ENCODE results near the gene ANKIB1.
"Not testable (repeated sequence)": the region's sequence is repeated elsewhere in the genome, so short reads cannot be mapped to it uniquely, and the experiment has no call there.

The ANKIB1 gene

DNA sequence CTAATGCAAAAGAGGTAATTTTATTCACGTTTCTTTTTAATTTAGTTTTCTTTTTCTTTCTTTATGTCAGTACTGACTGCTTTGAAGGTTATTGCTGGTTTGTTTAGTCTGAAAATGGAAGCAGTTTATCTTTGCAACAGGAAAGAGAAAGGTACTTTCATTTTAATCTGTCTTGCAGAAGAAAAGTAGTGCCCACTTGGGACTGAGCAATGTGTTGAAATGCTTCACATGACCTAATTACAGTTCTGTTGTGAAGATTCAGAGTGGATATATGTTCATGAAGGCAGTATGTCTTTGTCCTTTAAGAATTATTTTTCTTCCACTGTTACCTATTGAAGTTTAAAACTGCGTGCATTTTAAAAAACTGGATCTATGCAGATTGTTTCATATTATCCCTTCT lies 80.1 kb downstream of the ANKIB1 start:
- DNase-seq (ENCODE audit: insufficient read length, low spot score) (no peak), FAIRE-seq (no peak)

DNA sequence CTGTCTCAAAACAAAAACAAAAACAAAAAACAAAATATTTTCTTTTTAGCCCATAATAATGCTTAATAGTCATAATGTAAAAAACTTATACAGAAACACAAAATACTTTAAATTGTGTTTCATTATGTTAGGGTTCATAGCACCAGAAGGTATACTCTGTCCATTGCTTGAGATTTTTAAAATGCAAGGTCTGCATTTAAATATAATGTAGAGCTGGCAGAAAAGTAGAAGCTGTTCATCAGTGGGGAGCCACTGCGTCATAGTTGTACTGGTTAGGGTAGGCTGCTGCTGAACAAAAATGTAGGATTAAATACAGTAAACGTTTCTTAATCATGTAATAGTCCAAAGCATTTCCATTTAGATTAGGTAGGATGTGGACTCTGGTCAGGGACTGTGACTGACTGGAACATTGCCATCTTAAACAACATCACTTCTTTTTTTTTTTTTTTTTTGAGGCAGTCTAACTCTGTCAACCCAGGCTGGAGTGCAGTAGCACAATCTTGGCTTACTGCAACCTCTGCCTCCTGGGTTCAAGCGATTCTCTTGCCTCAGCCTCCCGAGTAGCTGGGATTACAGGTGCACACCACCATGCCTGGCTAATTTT lies 85.2 kb downstream of the ANKIB1 start:
- DNase-seq (ENCODE audit: insufficient read length, low spot score): no peak
- FAIRE-seq: no peak

DNA sequence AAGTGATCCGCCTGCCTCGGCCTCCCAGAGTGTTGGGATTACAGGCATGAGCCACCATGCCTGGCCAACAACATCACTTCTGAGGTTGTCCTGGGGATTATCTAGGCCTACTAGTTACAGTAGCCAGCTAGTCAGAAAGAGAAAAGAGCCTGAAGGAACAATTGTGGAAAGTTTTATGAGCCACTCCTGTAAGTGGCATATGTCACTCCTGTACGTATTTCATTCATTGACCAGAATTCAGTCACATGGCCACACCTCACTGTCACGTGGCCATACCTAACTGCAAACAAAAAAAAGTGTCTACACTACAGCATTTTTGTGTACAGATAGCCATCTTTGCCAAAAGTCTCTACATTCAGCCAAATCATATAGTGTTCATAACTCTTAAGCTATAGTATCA lies 85.7 kb downstream of the ANKIB1 start:
- FAIRE-seq: no peak
- DNase-seq (ENCODE audit: insufficient read length, low spot score): no peak

DNA sequence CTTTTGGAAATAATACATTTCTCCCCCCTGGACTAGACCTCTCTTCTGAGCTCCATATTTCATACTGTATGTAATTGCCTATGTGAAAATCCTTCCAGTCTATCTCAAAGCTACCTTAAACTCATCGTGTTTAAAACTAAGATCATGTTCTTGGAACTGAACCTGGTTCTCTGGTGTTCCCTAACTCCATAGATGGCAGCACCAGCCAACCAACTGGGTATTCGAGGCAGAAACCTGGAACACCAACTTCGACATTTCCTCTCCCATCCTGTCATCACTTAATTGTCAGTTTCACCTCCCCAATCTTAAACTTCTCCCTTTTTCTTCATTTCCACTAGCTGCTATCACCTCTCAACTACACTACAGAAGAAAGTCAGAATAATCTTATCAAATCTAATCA lies 87.0 kb downstream of the ANKIB1 start:
- no peak for FAIRE-seq
- no peak for DNase-seq (ENCODE audit: insufficient read length, low spot score)

DNA sequence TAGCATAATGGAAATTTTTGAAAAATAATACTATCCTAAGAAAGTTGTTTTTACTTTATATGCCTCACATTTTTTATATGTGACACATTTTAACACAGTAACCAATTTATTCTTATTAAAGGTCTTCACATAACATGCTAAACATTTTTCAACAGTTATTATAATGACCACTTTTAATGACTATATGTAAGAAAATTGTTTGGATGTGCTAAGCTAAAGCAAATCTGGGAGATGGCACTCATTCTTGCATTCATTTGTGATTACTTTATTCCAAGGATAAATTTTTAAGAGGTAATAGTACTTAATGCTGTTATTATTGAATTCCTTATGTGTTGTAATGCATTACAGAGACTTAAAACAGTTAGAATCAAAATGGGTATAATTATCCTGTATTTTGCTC lies 88.1 kb downstream of the ANKIB1 start:
- DNase-seq (ENCODE audit: insufficient read length, low spot score): no peak
- no peak for FAIRE-seq

DNA sequence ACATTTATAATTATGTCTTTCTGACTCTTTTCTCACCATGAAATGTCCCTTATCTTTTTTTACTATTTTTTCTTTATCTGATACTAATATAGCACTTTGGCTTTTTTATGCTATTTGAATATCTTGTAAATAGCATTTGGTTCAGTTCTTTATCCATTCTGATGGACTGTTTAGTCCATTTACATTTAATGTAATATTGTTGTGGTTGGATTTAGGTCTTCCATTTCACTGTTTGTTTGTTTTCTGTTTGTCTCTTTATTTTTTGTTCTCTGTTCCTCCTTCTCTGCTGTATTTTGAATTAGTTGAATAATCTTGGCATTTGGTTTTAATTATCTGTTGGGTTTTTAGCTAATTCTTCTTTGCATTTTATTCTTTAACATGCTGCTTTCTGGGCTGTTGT lies 89.8 kb downstream of the ANKIB1 start:
- DNase-seq (ENCODE audit: insufficient read length, low spot score) (no peak), FAIRE-seq (no peak)

DNA sequence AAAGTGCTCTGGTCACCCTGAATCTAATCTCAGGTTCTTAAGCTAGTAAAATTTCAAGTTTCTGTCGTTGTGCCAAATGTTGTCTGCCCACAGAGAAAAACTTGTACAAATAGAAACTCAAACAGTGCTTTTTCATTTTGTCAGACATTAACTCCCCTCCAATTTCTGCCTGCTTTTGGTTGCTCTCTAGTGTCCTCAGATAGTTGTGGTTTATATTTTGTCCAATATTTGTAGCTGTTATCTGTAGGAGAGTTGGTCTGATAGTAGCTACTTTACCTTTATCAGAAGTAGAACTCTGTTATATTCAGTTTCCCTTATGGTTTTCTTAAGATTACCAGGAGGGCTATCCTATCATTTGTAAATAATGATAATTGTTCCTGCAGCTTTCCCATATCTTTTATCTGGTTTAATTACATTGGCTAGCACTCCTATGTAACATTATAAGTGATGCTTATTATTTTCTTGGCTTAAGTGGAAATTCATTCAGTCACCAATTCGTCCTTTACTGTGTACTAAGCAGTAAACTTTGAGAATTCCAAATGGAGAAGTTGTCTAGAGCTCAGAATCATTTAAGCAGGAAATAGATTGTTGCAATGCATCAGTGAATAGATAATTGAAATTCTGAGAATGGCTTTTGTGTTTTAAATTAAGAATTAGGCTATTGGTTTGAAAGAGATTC lies 91.0 kb downstream of the ANKIB1 start:
- FAIRE-seq (no peak), DNase-seq (ENCODE audit: insufficient read length, low spot score) (no peak)

DNA sequence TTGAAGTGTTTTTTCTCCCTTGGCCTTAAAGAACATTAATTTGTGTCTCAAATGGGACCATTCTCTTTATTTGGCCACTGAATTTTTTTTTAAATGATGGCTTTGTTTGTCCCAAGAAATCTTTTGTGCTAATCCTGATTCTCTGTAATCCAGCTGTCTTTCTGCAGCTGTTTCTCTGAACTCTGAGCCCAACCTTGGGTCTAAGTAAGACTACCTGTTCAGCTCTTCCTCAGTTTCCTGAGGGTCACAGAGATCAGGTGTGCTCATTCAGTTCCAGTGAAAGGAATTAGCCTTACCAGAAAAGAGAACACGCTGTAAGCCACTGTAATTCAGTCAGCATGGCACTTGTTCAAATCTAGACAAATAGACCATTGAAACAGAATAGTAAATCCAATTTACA lies 94.2 kb downstream of the ANKIB1 start:
- DNase-seq (ENCODE audit: insufficient read length, low spot score): no peak
- FAIRE-seq: no peak

DNA sequence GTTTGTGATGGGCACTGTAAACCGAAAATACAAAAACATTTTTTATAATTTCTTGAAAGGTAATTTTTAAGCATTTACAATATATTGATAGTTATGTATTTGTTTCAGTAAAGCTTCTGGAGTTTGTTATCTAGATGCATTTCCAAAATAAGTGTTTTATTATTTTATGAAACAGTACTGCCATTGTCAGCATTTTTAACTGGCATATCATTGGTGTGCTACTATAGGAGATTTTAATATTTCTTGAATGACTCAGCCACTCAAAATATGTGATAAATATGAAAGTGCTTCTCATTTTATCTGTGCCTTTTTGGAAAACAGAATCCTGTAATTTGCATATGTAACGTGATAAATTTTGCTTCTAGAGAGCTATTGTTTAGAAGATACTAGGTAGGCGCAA lies 97.9 kb downstream of the ANKIB1 start:
- DNase-seq (ENCODE audit: insufficient read length, low spot score) (no peak), FAIRE-seq (no peak)

DNA sequence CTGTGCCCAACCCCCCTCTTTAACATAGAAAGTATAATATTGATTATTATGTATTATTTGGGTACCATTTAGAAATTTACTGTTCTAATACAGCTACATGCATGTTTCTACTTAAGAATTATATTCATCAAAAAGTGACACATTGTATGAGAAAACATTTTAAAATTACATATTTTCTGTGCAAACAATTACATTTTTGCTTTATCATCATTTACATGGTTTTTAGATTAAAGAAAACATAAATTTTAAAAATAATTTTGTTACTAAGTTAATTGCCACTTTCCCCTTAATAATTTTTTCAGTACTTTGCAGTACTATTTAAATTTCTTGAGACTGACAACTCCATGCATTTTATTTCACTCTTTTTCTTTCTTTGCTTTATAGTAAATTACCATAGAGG lies 106.2 kb downstream of the ANKIB1 start:
- DNase-seq (ENCODE audit: insufficient read length, low spot score) (no peak), FAIRE-seq (no peak)

DNA sequence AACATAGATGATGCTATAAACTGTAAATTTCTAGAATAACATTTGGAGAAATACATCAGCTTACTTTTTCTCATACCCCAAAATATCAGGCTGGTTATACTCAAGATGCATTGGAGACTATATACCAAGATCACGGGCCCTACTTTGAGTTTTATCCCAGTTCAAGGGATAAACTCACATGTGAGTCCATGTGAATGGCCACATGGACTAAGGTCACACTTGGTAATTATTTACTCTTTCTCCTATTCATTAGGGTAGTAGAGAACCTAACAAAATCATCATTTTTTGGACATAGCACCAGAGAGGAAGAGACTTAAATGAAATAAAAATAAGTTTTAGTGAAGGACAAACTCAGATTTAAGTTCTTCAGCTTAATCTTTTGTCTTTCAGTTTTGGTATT lies 108.4 kb downstream of the ANKIB1 start:
- no peak for DNase-seq (ENCODE audit: insufficient read length, low spot score)
- FAIRE-seq: no peak

DNA sequence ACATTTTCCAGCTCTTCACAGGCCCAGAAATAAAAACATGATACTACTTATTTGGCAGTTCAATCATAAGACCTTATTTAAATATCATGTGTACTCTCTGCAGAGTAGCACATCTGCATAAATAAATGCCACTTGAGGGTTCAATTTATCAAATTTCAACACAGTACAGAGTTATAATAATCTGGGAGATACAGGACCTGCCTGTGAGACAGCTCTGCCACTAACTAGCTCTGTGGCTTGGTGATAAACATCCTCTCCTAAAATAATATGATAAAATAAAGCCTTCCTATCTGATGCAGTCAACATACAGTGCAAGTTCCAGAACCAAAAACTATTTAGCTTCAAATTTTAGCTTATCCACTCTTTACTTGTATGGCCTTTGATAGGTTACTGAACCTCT lies 110.6 kb downstream of the ANKIB1 start:
- FAIRE-seq (no peak), DNase-seq (ENCODE audit: insufficient read length, low spot score) (no peak)

DNA sequence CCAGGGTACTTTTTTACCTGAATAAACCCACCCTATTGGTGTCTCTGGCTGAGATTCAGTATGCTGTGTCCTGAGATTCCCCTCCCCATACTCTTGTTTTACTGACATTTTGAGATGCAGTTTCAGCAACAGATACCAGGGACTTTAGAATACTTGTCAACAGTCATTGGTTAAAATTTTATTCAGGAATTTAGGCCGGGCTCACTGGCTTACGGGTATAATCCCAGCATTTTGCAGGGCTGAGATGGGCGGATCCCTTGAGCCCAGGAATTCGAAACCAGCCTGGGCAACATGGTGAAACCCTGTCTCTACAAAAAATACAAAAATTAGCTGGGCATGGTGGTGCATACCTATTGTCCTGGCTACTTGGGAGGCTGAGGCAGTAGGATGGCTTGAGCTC lies 111.5 kb downstream of the ANKIB1 start:
- DNase-seq (ENCODE audit: insufficient read length, low spot score): no peak

DNA sequence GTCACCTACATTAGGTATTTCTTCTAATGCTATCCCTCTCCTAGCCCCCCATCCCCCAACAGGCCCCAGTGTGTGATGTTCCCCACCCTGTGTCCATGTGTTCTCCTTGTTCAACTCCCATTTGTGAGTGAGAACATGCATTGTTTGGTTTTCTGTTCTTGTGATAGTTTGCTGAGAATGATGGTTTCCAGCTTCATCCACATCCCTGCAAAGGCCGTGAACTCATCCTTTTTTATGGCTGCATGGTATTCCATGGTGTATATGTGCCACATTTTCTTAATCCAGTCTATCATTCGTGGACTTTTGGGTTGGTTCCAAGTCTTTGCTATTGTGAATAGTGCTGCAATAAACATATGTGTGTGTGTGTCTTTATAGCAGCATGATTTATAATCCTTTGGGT lies 113.4 kb downstream of the ANKIB1 start:
- DNase-seq (ENCODE audit: insufficient read length, low spot score); FAIRE-seq: not testable (repeated sequence)

More for the DNA sequence above, 111.5 kb downstream of the ANKIB1 start:
- FAIRE-seq: no peak

DNA sequence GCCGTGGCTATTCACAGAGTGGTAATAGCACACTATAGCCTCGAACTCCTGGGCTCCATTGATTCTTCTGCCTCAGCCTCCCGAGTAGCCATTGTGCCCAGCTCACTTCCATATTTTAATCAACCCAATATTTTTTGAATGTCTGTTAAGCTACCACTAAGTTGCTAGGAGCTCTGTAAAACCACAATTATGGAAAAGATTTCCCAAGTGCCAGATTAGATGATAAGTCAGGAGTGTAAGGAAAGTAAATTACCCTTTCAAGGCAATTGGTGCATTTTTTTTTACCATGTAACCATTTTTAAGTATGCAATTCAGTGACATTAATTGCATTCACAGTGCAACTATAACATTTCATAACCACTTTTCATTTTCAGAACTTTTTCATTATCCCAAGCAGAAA lies 114.0 kb downstream of the ANKIB1 start:
- no peak for FAIRE-seq
- no peak for DNase-seq (ENCODE audit: insufficient read length, low spot score)

DNA sequence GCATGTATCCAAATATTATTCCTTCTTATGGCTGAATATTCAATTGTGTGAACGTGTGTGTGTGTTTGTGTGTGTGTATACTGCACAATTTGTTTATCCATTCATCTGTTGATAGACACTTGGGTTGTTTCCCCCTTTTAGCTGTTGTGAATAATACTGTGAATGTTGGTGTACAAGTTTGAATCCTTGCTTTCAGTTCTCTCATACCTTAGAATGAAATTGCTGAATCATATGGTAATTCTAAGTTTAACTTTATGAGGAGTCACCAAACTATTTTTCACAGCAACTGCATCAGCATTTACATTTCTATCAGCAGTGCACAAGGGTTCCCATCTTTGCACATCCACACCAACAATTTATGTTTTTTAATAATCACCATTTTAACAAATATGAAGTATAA lies 114.6 kb downstream of the ANKIB1 start:
- no peak for DNase-seq (ENCODE audit: insufficient read length, low spot score)
- no peak for FAIRE-seq

DNA sequence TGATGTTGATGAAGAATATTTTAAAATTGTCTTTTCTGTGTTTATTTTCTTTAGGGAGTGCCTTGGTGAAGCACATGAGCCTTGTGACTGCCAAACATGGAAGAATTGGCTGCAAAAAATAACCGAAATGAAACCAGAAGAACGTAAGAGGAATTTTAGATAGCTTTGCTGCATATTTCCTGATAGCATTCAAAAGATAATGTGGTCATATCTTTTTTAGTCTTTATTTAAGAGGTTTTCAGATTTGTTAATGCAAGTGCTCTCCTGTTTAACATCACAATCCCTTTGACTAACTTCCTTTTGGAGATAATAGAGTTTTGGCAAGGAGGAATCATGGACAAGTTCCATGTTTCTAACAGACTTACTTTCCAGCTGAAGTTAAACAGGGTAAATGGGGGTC lies 116.4 kb downstream of the ANKIB1 start:
- no peak for FAIRE-seq
- DNase-seq (ENCODE audit: insufficient read length, low spot score): no peak

DNA sequence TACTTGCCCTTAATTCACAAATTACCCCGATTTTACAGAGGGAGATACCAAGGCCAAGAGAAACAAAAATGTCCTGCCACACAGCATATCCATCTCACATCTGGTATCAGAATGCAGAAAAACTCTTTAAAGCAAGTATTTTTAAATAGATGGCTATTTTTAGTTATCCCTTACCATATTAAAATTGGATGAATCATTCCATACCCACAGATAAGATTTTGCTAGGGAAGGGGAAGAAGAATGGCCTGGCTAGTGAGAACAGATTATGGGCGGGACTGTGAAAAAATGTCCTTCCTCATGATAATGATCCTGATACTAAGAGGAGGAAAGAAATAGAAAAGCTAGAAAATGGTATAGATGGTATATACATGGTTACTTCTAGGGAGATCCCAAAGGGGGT lies 121.0 kb downstream of the ANKIB1 start:
- no peak for FAIRE-seq

DNA sequence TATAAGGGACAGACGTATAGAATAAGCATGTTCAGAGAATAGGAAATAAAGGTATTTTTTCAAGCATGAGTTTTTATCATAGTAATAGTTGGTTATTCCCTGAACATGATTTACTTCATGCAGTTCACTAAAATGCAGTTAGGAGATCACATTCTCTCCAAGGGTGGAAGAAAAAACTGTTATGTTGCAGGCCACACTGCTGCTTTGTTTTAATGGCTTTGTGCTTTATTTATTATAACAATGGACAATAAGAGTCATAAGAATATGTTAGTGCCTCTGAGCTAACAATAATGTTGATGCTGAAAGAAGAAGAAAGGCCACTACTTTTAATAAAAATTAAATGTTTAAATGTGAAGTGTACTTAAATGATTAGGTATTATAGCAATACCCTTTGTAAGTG lies 123.0 kb downstream of the ANKIB1 start:
- no peak for DNase-seq (ENCODE audit: insufficient read length, low spot score)
- FAIRE-seq: no peak

More for the DNA sequence above, 121.0 kb downstream of the ANKIB1 start:
- DNase-seq (ENCODE audit: insufficient read length, low spot score): no peak

DNA sequence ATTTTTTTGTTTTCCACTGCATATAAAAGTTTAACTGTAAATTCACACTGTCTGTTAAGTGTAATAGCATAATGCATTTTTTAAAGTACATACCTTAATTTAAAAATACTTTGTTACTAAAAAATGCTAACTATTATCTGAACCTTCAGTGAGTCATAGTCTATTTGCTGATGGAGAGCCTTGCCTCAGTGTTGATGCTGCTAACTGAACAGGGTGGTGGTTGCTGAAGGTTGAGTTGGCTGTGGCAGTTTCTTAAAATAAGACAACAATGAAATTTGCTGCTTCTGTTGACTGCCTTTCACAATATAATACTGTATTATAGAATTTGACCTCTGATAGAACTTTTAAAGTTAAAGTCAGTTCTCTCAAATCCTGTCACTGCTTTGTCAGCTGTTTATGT lies 129.2 kb downstream of the ANKIB1 start:
- no peak for FAIRE-seq
- no peak for DNase-seq (ENCODE audit: insufficient read length, low spot score)

DNA sequence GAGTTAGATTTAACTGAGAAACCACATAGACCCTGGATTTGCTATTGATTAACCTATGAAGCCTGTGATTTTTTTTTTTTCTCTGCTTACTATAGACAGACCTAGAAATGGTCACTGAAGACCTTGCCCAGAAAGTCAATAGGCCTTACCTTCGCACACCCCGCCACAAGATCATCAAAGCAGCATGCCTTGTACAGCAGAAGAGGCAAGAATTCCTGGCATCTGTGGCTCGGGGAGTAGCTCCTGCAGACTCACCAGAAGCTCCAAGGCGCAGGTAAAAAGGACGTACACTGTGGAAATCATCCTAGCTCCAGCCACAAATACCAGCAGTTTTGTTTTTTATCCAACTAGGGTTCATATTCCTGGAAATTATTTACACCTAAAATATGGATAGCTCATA lies 145.3 kb downstream of the ANKIB1 start:
- no peak for DNase-seq (ENCODE audit: insufficient read length, low spot score)
- FAIRE-seq: no peak

DNA sequence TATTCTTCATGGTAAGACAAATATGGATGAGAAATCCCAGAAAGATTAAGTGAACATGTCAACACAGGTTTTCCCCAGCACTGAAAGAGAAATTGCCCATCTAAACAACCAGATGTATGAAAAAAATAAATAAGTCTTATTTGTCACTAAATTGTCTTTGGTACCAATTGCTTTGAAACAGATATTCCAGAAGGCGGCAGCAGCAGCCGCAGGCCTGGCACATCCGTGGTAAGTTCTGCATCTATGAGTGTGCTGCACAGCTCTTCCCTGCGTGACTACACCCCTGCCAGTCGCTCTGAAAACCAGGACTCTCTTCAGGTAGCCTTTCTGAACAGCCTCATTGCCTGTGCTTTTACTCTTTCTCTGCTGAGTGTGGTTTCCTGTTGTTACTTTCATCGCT lies 151.8 kb downstream of the ANKIB1 start:
- no peak for DNase-seq (ENCODE audit: insufficient read length, low spot score)
- no peak for FAIRE-seq

DNA sequence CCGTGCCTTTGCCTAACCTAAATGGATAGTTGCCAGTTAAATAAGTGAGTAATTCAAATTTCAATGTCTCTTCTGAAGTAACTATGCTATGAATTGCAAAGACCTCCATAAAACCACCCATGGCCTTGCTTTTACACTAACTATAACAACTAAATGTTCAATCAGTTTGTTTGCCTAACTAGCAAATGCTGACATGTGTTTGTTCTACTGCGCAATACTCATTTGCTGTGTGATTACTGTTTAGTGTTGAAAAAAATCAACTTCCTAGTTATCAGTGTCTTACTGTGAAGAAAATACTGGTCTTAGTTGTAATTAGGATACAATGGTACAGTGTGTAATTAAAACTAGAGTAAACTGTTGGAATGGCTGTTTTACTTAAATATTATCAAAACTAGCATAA lies 154.2 kb downstream of the ANKIB1 start:
- no peak for FAIRE-seq

More for the DNA sequence above, 154.2 kb downstream of the ANKIB1 start:
- no peak for DNase-seq (ENCODE audit: insufficient read length, low spot score)

Measured in HTR-8/SVneo (cell line).